ENCODE measurements around the gene ANKZF1. TPM values are rescaled to one million over a fixed set of nuclear protein-coding genes. Genes with fewer than 3 reads are reported as not detected.

The ANKZF1 gene
- total RNA-seq, 2 donors from 2014 or later: 64.4 to 85.7 TPM

GRCh38 chr2:219244789-219245147, 15.2 kb downstream of the ANKZF1 start:
- 37% methylated on average over 6 of the region's 6 CpGs for WGBS
- DNase-seq (ENCODE audit: low spot score): no peak
- TF ChIP-seq POLR2A (IDR thresholded peaks at IDR 0.05) (no peak), POLR2AphosphoS5 (IDR thresholded peaks at IDR 0.05) (no peak), CTCF (IDR thresholded peaks at IDR 0.05) (no peak)
- H3K27ac ChIP-seq: peak overlapping the region; percentile 90 to 94
- peaks cover 15% of the 10 kb centered on the region for H3K4me1 ChIP-seq (replicated peaks)
- no peaks in the 10 kb centered on the region for H3K9me3 ChIP-seq
- intact Hi-C loops (cut with DNase I): no loop called here
- H3K27me3 ChIP-seq (replicated peaks; ENCODE audit: insufficient read depth): no peaks in the 10 kb centered on the region
- H3K36me3 ChIP-seq: no peaks in the 10 kb centered on the region
- peak overlapping the region; percentile 74 to 77 for H3K4me3 ChIP-seq

GRCh38 chr2:219245148-219245898, 15.7 kb downstream of the ANKZF1 start, which contains the start of the genes GLB1L and STK16:
TSS of gene GLB1L (minus strand) at chr2:219245444. CDS start at chr2:219243573, 1,871 bp downstream.
TSS of gene STK16 (plus strand) at chr2:219245479. CDS start at chr2:219246000, 521 bp downstream.
- TF ChIP-seq CTCF (IDR thresholded peaks at IDR 0.05) (peak in 2 of 4 experiments; percentile 10 to 33), POLR2AphosphoS5 (IDR thresholded peaks at IDR 0.05) (peak; percentile 99), POLR2A (IDR thresholded peaks at IDR 0.05) (peak; percentile 78)
- H3K9me3 ChIP-seq: no peaks in the 10 kb centered on the region
- peaks cover 20% of the 10 kb centered on the region for H3K4me1 ChIP-seq (replicated peaks)
- under 1% methylated on average over 27 of the region's 46 CpGs for WGBS
- intact Hi-C loops (cut with DNase I): no loop called here
- H3K4me3 ChIP-seq: peak within 1 kb of the TSS; percentile 74 to 77
- H3K36me3 ChIP-seq: no peaks in the 10 kb centered on the region
- peak within 1 kb of the TSS; percentile 90 to 94 for H3K27ac ChIP-seq
- H3K27me3 ChIP-seq (replicated peaks; ENCODE audit: insufficient read depth): no peaks in the 10 kb centered on the region
- DNase-seq (ENCODE audit: low spot score): peak; percentile 88

DNA sequence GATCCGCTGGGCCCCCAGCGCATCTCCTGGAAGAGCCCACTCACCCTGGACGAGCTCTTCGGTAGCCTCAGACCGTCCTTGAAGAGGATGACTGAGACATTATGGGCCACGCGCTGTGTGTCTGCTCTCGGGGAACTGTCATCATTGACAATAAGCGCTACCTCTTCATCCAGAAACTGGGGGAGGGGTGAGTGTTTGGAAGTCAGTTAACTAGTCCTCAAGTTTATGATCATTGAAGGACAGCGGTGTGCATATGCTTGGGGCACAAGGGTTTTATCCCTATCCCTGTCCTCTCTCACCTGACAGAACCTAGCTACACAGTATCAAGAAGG, 16.3 kb downstream of the ANKZF1 start:
- Histone ChIP-seq H3K27ac (peak overlapping the region; percentile 90 to 94), H3K4me1 (replicated peaks) (peaks cover 24% of the 10 kb centered on the region), H3K9me3 (no peaks in the 10 kb centered on the region), H3K4me3 (peak overlapping the region; percentile 74 to 77), H3K36me3 (no peaks in the 10 kb centered on the region), H3K27me3 (replicated peaks; ENCODE audit: insufficient read depth) (no peaks in the 10 kb centered on the region)
- intact Hi-C loops (cut with DNase I): no loop called here
- DNase-seq (ENCODE audit: low spot score): no peak
- TF ChIP-seq POLR2AphosphoS5 (IDR thresholded peaks at IDR 0.05): no peak
- TF ChIP-seq CTCF (IDR thresholded peaks at IDR 0.05): no peak
- no peak for TF ChIP-seq POLR2A (IDR thresholded peaks at IDR 0.05)
- 10% methylated on average over 10 of the region's 10 CpGs for WGBS

- DNase-seq (ENCODE audit: low spot score): no peak
- Histone ChIP-seq H3K36me3 (no peaks in the 10 kb centered on the region), H3K9me3 (no peaks in the 10 kb centered on the region), H3K4me3 (no peak overlapping the region), H3K27ac (peak overlapping the region; percentile 90 to 94), H3K4me1 (replicated peaks) (peaks cover 24% of the 10 kb centered on the region), H3K27me3 (replicated peaks; ENCODE audit: insufficient read depth) (no peaks in the 10 kb centered on the region)
- no peak for TF ChIP-seq CTCF (IDR thresholded peaks at IDR 0.05)
- TF ChIP-seq POLR2AphosphoS5 (IDR thresholded peaks at IDR 0.05): no peak
- no peak for TF ChIP-seq POLR2A (IDR thresholded peaks at IDR 0.05)
- intact Hi-C loops (cut with DNase I): no loop called here
- WGBS: 92% methylated on average over 10 of the region's 10 CpGs
Observed at GRCh38 chr2:219246559-219246958, 17.0 kb downstream of the ANKZF1 start.

Measured in prostate gland (tissue), 2 donors.